K562 (cell line): ENCODE measurements around the gene IDS. TPM values are rescaled to one million over a fixed set of nuclear protein-coding genes. Genes with fewer than 3 reads are reported as not detected.
A peak's percentile ranks its signal among the peaks of the same experiment; 100 is the strongest.
"Not testable (repeated sequence)": the region's sequence is repeated elsewhere in the genome, so short reads cannot be mapped to it uniquely, and the experiment has no call there.

ENCODE experiments used
- ATAC-seq: fragments of 200-7000 bp; cut with Tn5 transposase; 3 replicates; pipeline ENCODE4 v1.9.1; 2020; ENCODE audit warnings: moderate library complexity
- BruUV-seq: library from RNA; stranded (reverse); fragments of 400-500 nt; replicated peaks from 2 replicates; lab custom pipeline; 2021; lab: Mats Ljungman, UMichigan
- CTCF ChIA-PET: fragments of 300-600 bp; formaldehyde crosslinking; extraction: SDS; loops from one replicate; lab custom pipeline; 2021; ENCODE audit warnings: low intra/inter-chr PET ratio; lab: Yijun Ruan, JAX
- POLR2A ChIA-PET: fragments of 300-600, 350-650 bp; sonication (Branson Sonifier 250); formaldehyde crosslinking; extraction: SDS; loops from one replicate; lab custom pipeline; 2021; ENCODE audit warnings: antibody characterized with exemption, inconsistent platforms; lab: Yijun Ruan, JAX
- DNase-seq, 4 experiments: peaks; one replicate each; pipeline versions ENCODE4 v3.0.0 to v3.0.0-alpha.2; 2011 to 2018; ENCODE audit warnings: low spot score in 3 of 4, mixed read lengths in 3 of 4; ENCODE audit errors: extremely low read depth in 1 of 4
- FAIRE-seq: peaks from 2 replicates; lab custom pipeline; 2011; peaks lifted over from hg19 to GRCh38; lab: Jason Lieb, UNC
- H2AFZ ChIP-seq: 2 replicates; pipeline ENCODE4 v1.6.0; 2011; ENCODE audit warnings: low read depth, low read length, control low read depth, inconsistent platforms
- H3K27ac ChIP-seq: fragments of 200-600 bp; 3 replicates; pipeline ENCODE4 v1.8.0; 2011; ENCODE audit warnings: low read depth, mild to moderate bottlenecking, control low read depth, inconsistent platforms, low read length, moderate library complexity, mixed read lengths; ENCODE audit errors: extremely low read depth
- H3K27me3 ChIP-seq, 2 experiments: fragments of 300-600 bp in 1 of 2; 2 replicates in 1 of 2; 3 replicates in 1 of 2; pipeline versions ENCODE4 v1.6.0 to v1.8.0; 2011; ENCODE audit warnings: inconsistent platforms in 2 of 2, low read length in 2 of 2, mild to moderate bottlenecking in 1 of 2, mixed read lengths in 1 of 2, moderate library complexity in 1 of 2; ENCODE audit not compliant: control insufficient read depth in 2 of 2, insufficient read depth in 2 of 2
- H3K36me3 ChIP-seq: fragments of 300-600 bp; 3 replicates; pipeline ENCODE4 v1.8.0; 2011; ENCODE audit warnings: mild to moderate bottlenecking, low read length, inconsistent platforms; ENCODE audit not compliant: control insufficient read depth, insufficient read depth
- H3K4me1 ChIP-seq, 2 experiments: fragments of 200-600 bp in 1 of 2; replicated peaks in 1 of 2; 2 replicates in 1 of 2; 3 replicates in 1 of 2; pipeline versions ENCODE4 v1.5.1 to v1.8.0; 2011; ENCODE audit warnings: inconsistent platforms in 2 of 2, low read length in 2 of 2, mild to moderate bottlenecking in 1 of 2, mixed read lengths in 1 of 2, moderate library complexity in 1 of 2; ENCODE audit not compliant: control insufficient read depth in 2 of 2, insufficient read depth in 2 of 2
- H3K4me2 ChIP-seq: 2 replicates; pipeline ENCODE4 v1.6.1; 2011; ENCODE audit warnings: low read length, control low read depth, inconsistent platforms, mixed read lengths; ENCODE audit not compliant: insufficient read depth
- H3K4me3 ChIP-seq: fragments of 200-600 bp; sonication (generic), shearing (Covaris generic); 2 replicates; pipeline ENCODE4 v1.5.1; 2016; ENCODE audit warnings: control low read depth, inconsistent platforms
- H3K79me2 ChIP-seq: fragments of 200-600 bp; 3 replicates; pipeline ENCODE4 v1.8.0; 2011; ENCODE audit warnings: low read length, inconsistent platforms; ENCODE audit not compliant: control insufficient read depth, insufficient read depth
- H3K9ac ChIP-seq, 2 experiments: 2 replicates each; pipeline versions ENCODE4 v1.6.0 to v1.6.1; 2011; ENCODE audit warnings: low read depth in 2 of 2, low read length in 2 of 2, control low read depth in 1 of 2, inconsistent platforms in 1 of 2, mild to moderate bottlenecking in 1 of 2, mixed read lengths in 1 of 2; ENCODE audit not compliant: insufficient read depth in 1 of 2
- H3K9me1 ChIP-seq: one replicate; pipeline ENCODE4 v1.6.0; 2011; ENCODE audit warnings: inconsistent platforms, mild to moderate bottlenecking, low read length, moderate library complexity; ENCODE audit not compliant: control insufficient read depth, insufficient read depth
- H3K9me3 ChIP-seq: replicated peaks from 2 replicates; pipeline ENCODE4 v1.5.1; 2011; ENCODE audit warnings: low read depth, low read length, inconsistent platforms; ENCODE audit not compliant: control insufficient read depth, insufficient read depth
- H4K20me1 ChIP-seq: replicated peaks from 2 replicates; pipeline ENCODE4 v1.6.1; 2011; ENCODE audit warnings: low read length, inconsistent platforms, mixed read lengths; ENCODE audit not compliant: control insufficient read depth, insufficient read depth
- BCLAF1 ChIP-seq, 2 experiments: fragments of 450-650 bp in 1 of 2; IDR thresholded peaks; 2 replicates each; pipeline ENCODE4 v1.6.1; 2011 to 2017; ENCODE audit warnings: low read depth in 2 of 2, antibody characterized with exemption in 1 of 2, borderline replicate concordance in 1 of 2, low read length in 1 of 2, mild to moderate bottlenecking in 1 of 2, mixed read lengths in 1 of 2; ENCODE audit not compliant: control insufficient read depth in 1 of 2
- COPS2 ChIP-seq: fragments of 450-650 bp; conservative IDR thresholded peaks from 2 replicates; pipeline ENCODE4 v1.6.1; 2016; ENCODE audit warnings: mild to moderate bottlenecking, moderate library complexity
- FOXJ2 ChIP-seq: fragments of 200-800 bp; sonication (Bioruptor generic); IDR thresholded peaks from 2 replicates; pipeline ENCODE4 v1.6.1; 2016; ENCODE audit warnings: missing genetic modification characterization, missing compliant biosample characterization
- FOXO4 ChIP-seq: fragments of 450-650 bp; formaldehyde crosslinking; IDR thresholded peaks from 2 replicates; pipeline ENCODE4 v1.4.0; 2020; ENCODE audit warnings: mild to moderate bottlenecking, moderate library complexity
- MNT ChIP-seq, 2 experiments: fragments of 450-650 bp; conservative IDR thresholded peaks; 2 replicates each; pipeline ENCODE4 v1.6.1; 2017; ENCODE audit warnings: mild to moderate bottlenecking in 2 of 2, moderate library complexity in 2 of 2
- MYC ChIP-seq, 2 experiments: fragments of 250-450 bp in 1 of 2; sonication (Bioruptor Pico) in 1 of 2; IDR thresholded peaks; 2 replicates each; pipeline versions ENCODE4 v1.5.1 to v1.6.1; 2012 to 2021; ENCODE audit warnings: low read depth in 2 of 2, borderline replicate concordance in 1 of 2, improper control_type of control experiment in 1 of 2, low read length in 1 of 2, mild to moderate bottlenecking in 1 of 2, moderate library complexity in 1 of 2
- ZNF583 ChIP-seq: fragments of 250-450 bp; sonication (Bioruptor Pico); IDR thresholded peaks from 2 replicates; pipeline ENCODE4 v1.4.0; 2020
- whole genome bisulfite sequencing: fragments of 100-300 bp; shearing (Covaris generic); methylation state at CpG from one replicate; pipeline ENCODE4 v1.1.6; 2016; ENCODE audit warnings: low coverage, mixed read lengths; ENCODE audit not compliant: insufficient coverage; ENCODE audit errors: missing lambda C conversion rate; 5-methylcytosine and 5-hydroxymethylcytosine counted together
- in situ Hi-C: fragments of 300-500 bp; cut with MboI; formaldehyde crosslinking; loops from 4 replicates; pipeline ENCODE4 v1.15.0; 2018; ENCODE audit warnings: inconsistent platforms, mixed read lengths
- intact Hi-C: fragments of 100-400 bp; cut with micrococcal nuclease; formaldehyde crosslinking; loops from 2 replicates; pipeline ENCODE4 v1.14.2; 2022
- polyA plus RNA-seq, 8 experiments: library from polyadenylated mRNA; depleted of rRNA in 4 of 8; stranded (reverse) in 5 of 8; unstranded in 3 of 8; fragments of >200 nt; fragmentation: Nextera tagmentation in 2 of 8; fragmentation: Illumina TruSeq in 1 of 8; extraction: Ambion mirVana in 2 of 8; extraction: Trizol in 1 of 8; gene quantifications; 2 replicates each; pipeline versions ENCODE4 v1.2.1 to v1.2.3, GENCODE V29; 2011 to 2014; ENCODE audit warnings: inconsistent platforms in 1 of 8, missing spikeins in 1 of 8
- total RNA-seq, 7 experiments: library from RNA; depleted of rRNA in 6 of 7; stranded (reverse); fragments of >200 nt in 6 of 7; fragmentation: Illumina TruSeq in 2 of 7; extraction: Trizol in 2 of 7; gene quantifications; 2 replicates each; pipeline versions ENCODE4 v1.2.1 to v1.2.3, GENCODE V29; 2011 to 2021; ENCODE audit warnings: low replicate concordance in 1 of 7

The IDS gene
- total and polyA plus RNA-seq, 9 of the 15 experiments (the other 6 are each of a cell fraction or from before 2014, with no cell fraction given) = 2.0 to 18.6 (median 8.6) TPM

- TF ChIP-seq COPS2 (no peak), MNT (conservative IDR thresholded peaks at IDR 0.05) (peak in 1 of 2 experiments; percentile 50; a peak in 2 of 4 replicates), BCLAF1 (IDR thresholded peaks at IDR 0.05; ENCODE audit: borderline replicate concordance in 1 of 2, control insufficient read depth in 1 of 2, low read depth in 2 of 2, low read length in 1 of 2) (no peak), MYC (IDR thresholded peaks at IDR 0.05; ENCODE audit: low read depth, low read length) (no peak), MYC (CRISPR knock-in tag; IDR thresholded peaks at IDR 0.05; ENCODE audit: borderline replicate concordance, low read depth) (no peak), ZNF583 (no peak), FOXJ2 (no peak), FOXO4 (CRISPR knock-in tag) (no peak)
- TF ChIP-seq, all 486 proteins: peak for 14
Measured at GRCh38 chrX:149539283-149540130, 34.4 kb upstream of the IDS start (continued).

GRCh38 chrX:149537474-149537873 is 32.4 kb upstream of the IDS start:
- DNase-seq = not testable (repeated sequence)

More at GRCh38 chrX:149537474-149537873, 32.4 kb upstream of the IDS start:
- H2AFZ ChIP-seq, H3K27ac ChIP-seq, H3K9ac ChIP-seq, CTCF ChIA-PET, intact Hi-C loops, H4K20me1 ChIP-seq, POLR2A ChIA-PET, H3K9me1 ChIP-seq, H3K27me3 ChIP-seq, H3K4me2 ChIP-seq, ATAC-seq, H3K4me3 ChIP-seq, FAIRE-seq, H3K9me3 ChIP-seq, H3K79me2 ChIP-seq, H3K36me3 ChIP-seq, BruUV-seq: not testable (repeated sequence)
- in situ Hi-C loops = loop anchor here (10.0 kb wide), 1 partner anchor 407 kb away; no protein-coding TSS in a partner anchor
- 73% methylated on average over 5 of the region's 11 CpGs for WGBS
- H3K4me1 ChIP-seq = peaks cover 8 to 16% of the 10 kb centered on the region in 2 experiments; a peak in 4 of 5 replicates
